Glomerular visceral epithelial cell (primary cell): Measurements from ENCODE around the gene FYB2.

Experiments used
- DNase-seq: peaks from one replicate; pipeline ENCODE4 v3.0.0-alpha.2; 2016; ENCODE audit errors: extremely low spot score

The FYB2 gene

GRCh38 chr1:56819387-56819899, at the start of gene FYB2:
TSS of gene FYB2 (minus strand) at chr1:56819404. CDS start at chr1:56819290, 114 bp downstream.
- DNase-seq = no peak

- DNase-seq = no peak
Observed at GRCh38 chr1:56868761-56869160, 49.6 kb upstream of the FYB2 start.

- no peak for DNase-seq
Observed at GRCh38 chr1:56867491-56867890, 48.3 kb upstream of the FYB2 start.

- DNase-seq = no peak
Observed at GRCh38 chr1:56866656-56867055, 47.5 kb upstream of the FYB2 start.

GRCh38 chr1:56864430-56864829, 45.2 kb upstream of the FYB2 start:
- DNase-seq = no peak

- DNase-seq = no peak
Observed at GRCh38 chr1:56863265-56863992, 44.2 kb upstream of the FYB2 start.

GRCh38 chr1:56859287-56859686, 40.1 kb upstream of the FYB2 start:
- no peak for DNase-seq

- no peak for DNase-seq
Observed at GRCh38 chr1:56856186-56856585, 37.0 kb upstream of the FYB2 start.

- no peak for DNase-seq
Observed at GRCh38 chr1:56855190-56855589, 36.0 kb upstream of the FYB2 start.

GRCh38 chr1:56854521-56855099, 35.4 kb upstream of the FYB2 start, which contains the start of gene C8A:
TSS of gene C8A (plus strand) at chr1:56854797. CDS start at chr1:56854902, 105 bp downstream.
- no peak for DNase-seq

GRCh38 chr1:56852476-56852875, 33.3 kb upstream of the FYB2 start:
- DNase-seq = no peak

- no peak for DNase-seq
Observed at GRCh38 chr1:56850922-56851321, 31.7 kb upstream of the FYB2 start.

GRCh38 chr1:56850411-56850810, 31.2 kb upstream of the FYB2 start:
- no peak for DNase-seq

GRCh38 chr1:56849750-56850149, 30.5 kb upstream of the FYB2 start:
- DNase-seq = no peak

GRCh38 chr1:56845343-56845742, 26.1 kb upstream of the FYB2 start:
- DNase-seq = no peak

GRCh38 chr1:56844545-56845136, 25.4 kb upstream of the FYB2 start:
- DNase-seq = no peak

- DNase-seq = no peak
Observed at GRCh38 chr1:56843544-56843943, 24.3 kb upstream of the FYB2 start.

- no peak for DNase-seq
Observed at GRCh38 chr1:56838759-56839158, 19.6 kb upstream of the FYB2 start.

GRCh38 chr1:56837244-56837939, 18.2 kb upstream of the FYB2 start:
- peak; percentile 33 for DNase-seq

GRCh38 chr1:56836359-56836758, 17.2 kb upstream of the FYB2 start:
- no peak for DNase-seq

- DNase-seq = no peak
Observed at GRCh38 chr1:56835657-56836056, 16.5 kb upstream of the FYB2 start.

- DNase-seq = no peak
Observed at GRCh38 chr1:56834137-56834900, 15.1 kb upstream of the FYB2 start.
